ENCODE data around the gene STPG2.

Gene STPG2

GRCh38 chr4:97590266-97590665, 553.0 kb downstream of the STPG2 start:
- H3K9me2 ChIP-seq (replicated peaks; ENCODE audit: insufficient read depth, low read length): no peaks in the 10 kb centered on the region
- H3K36me3 ChIP-seq (replicated peaks; ENCODE audit: insufficient read depth, low read length): no peaks in the 10 kb centered on the region
- H3K27ac ChIP-seq (ENCODE audit: low read length): no peak overlapping the region
- no peak overlapping the region for H3K4me2 ChIP-seq (ENCODE audit: low read depth, low read length)
- no peak overlapping the region for H3K4me3 ChIP-seq (ENCODE audit: low read length)
- H2AFZ ChIP-seq (ENCODE audit: low read length): no peak overlapping the region
- TF ChIP-seq EZH2phosphoT487 (IDR thresholded peaks at IDR 0.05; ENCODE audit: low read length) (no peak), CTCF (IDR thresholded peaks at IDR 0.05; ENCODE audit: low read length) (no peak), EZH2 (optimal IDR thresholded peaks at IDR 0.05; ENCODE audit: low read depth, low read length) (no peak)
- no peaks in the 10 kb centered on the region for H3K9me3 ChIP-seq (replicated peaks; ENCODE audit: insufficient read depth, low read length)
- H3K9ac ChIP-seq (ENCODE audit: low read length): no peak overlapping the region
- H3K79me2 ChIP-seq (ENCODE audit: low read length): no peaks in the 10 kb centered on the region
- no peaks in the 10 kb centered on the region for H4K20me1 ChIP-seq (ENCODE audit: insufficient read depth, low read length)
- no peaks in the 10 kb centered on the region for H3F3A ChIP-seq (ENCODE audit: insufficient read depth, low read length)
- no peak for DNase-seq
- H3K4me1 ChIP-seq (ENCODE audit: low read length): no peaks in the 10 kb centered on the region
- H3K27me3 ChIP-seq (replicated peaks; ENCODE audit: insufficient read depth, low read length): no peaks in the 10 kb centered on the region

GRCh38 chr4:97589481-97590196, 553.6 kb downstream of the STPG2 start:
- TF ChIP-seq CTCF (IDR thresholded peaks at IDR 0.05; ENCODE audit: low read length) (no peak), EZH2 (optimal IDR thresholded peaks at IDR 0.05; ENCODE audit: low read depth, low read length) (no peak), EZH2phosphoT487 (IDR thresholded peaks at IDR 0.05; ENCODE audit: low read length) (no peak)
- H3F3A ChIP-seq (ENCODE audit: insufficient read depth, low read length): no peaks in the 10 kb centered on the region

GRCh38 chr4:97587912-97588311, 555.4 kb downstream of the STPG2 start:
- no peaks in the 10 kb centered on the region for H3K4me1 ChIP-seq (ENCODE audit: low read length)
- H3K27me3 ChIP-seq (replicated peaks; ENCODE audit: insufficient read depth, low read length): no peaks in the 10 kb centered on the region
- no peak overlapping the region for H3K27ac ChIP-seq (ENCODE audit: low read length)
- TF ChIP-seq CTCF (IDR thresholded peaks at IDR 0.05; ENCODE audit: low read length) (no peak), EZH2phosphoT487 (IDR thresholded peaks at IDR 0.05; ENCODE audit: low read length) (no peak), EZH2 (optimal IDR thresholded peaks at IDR 0.05; ENCODE audit: low read depth, low read length) (no peak)
- no peaks in the 10 kb centered on the region for H3F3A ChIP-seq (ENCODE audit: insufficient read depth, low read length)
- H3K4me2 ChIP-seq (ENCODE audit: low read depth, low read length): no peak overlapping the region
- H3K36me3 ChIP-seq (replicated peaks; ENCODE audit: insufficient read depth, low read length): no peaks in the 10 kb centered on the region
- no peak for DNase-seq
- H2AFZ ChIP-seq (ENCODE audit: low read length): no peak overlapping the region
- H3K79me2 ChIP-seq (ENCODE audit: low read length): no peaks in the 10 kb centered on the region
- H3K4me3 ChIP-seq (ENCODE audit: low read length): no peak overlapping the region
- H3K9me2 ChIP-seq (replicated peaks; ENCODE audit: insufficient read depth, low read length): no peaks in the 10 kb centered on the region
- no peaks in the 10 kb centered on the region for H3K9me3 ChIP-seq (replicated peaks; ENCODE audit: insufficient read depth, low read length)
- H4K20me1 ChIP-seq (ENCODE audit: insufficient read depth, low read length): no peaks in the 10 kb centered on the region
- H3K9ac ChIP-seq (ENCODE audit: low read length): no peak overlapping the region

More at GRCh38 chr4:97589481-97590196, 553.6 kb downstream of the STPG2 start:
- Histone ChIP-seq H4K20me1 (ENCODE audit: insufficient read depth, low read length) (no peaks in the 10 kb centered on the region), H3K27me3 (replicated peaks; ENCODE audit: insufficient read depth, low read length) (no peaks in the 10 kb centered on the region), H3K4me1 (ENCODE audit: low read length) (no peaks in the 10 kb centered on the region), H3K4me2 (ENCODE audit: low read depth, low read length) (no peak overlapping the region), H3K9me3 (replicated peaks; ENCODE audit: insufficient read depth, low read length) (no peaks in the 10 kb centered on the region), H3K79me2 (ENCODE audit: low read length) (no peaks in the 10 kb centered on the region), H3K4me3 (ENCODE audit: low read length) (no peak overlapping the region), H3K27ac (ENCODE audit: low read length) (no peak overlapping the region), H3K9ac (ENCODE audit: low read length) (no peak overlapping the region), H3K9me2 (replicated peaks; ENCODE audit: insufficient read depth, low read length) (no peaks in the 10 kb centered on the region), H2AFZ (ENCODE audit: low read length) (no peak overlapping the region), H3K36me3 (replicated peaks; ENCODE audit: insufficient read depth, low read length) (no peaks in the 10 kb centered on the region)
- no peak for DNase-seq
